NCI-H524 treated with DMSO at 0.1 percent for 48 hours (cell line): Measurements from ENCODE around the gene GPRC5C.
"Not testable (repeated sequence)": the region's sequence is repeated elsewhere in the genome, so short reads cannot be mapped to it uniquely, and the experiment has no call there.

Experiments
- DNase-seq: peaks from one replicate; lab custom pipeline; 2025; lab: John Stamatoyannopoulos, UW

The GPRC5C gene

GRCh38 chr17:74472890-74473289 is 41.0 kb downstream of the GPRC5C start:
- no peak for DNase-seq

DNA sequence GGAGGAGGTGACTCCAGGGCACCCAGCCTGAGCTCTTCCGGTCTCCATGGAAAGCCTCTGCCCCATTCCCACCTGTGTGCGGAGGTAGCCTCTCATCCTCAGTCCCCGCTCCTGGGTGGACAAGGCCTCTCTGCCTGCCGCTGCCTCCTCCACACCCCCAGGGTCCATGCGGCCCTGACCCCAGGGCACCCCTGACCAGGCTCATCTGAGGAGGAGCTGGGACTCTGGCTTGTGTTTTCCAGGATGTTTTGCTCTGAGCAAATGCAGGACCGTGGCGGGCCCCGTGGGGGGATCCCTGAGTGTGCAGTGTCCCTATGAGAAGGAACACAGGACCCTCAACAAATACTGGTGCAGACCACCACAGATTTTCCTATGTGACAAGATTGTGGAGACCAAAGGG is 41.4 kb downstream of the GPRC5C start:
- DNase-seq: no peak

GRCh38 chr17:74474043-74474792 is 42.3 kb downstream of the GPRC5C start:
- DNase-seq: no peak

GRCh38 chr17:74475189-74475588 is 43.3 kb downstream of the GPRC5C start:
- DNase-seq: no peak

DNA sequence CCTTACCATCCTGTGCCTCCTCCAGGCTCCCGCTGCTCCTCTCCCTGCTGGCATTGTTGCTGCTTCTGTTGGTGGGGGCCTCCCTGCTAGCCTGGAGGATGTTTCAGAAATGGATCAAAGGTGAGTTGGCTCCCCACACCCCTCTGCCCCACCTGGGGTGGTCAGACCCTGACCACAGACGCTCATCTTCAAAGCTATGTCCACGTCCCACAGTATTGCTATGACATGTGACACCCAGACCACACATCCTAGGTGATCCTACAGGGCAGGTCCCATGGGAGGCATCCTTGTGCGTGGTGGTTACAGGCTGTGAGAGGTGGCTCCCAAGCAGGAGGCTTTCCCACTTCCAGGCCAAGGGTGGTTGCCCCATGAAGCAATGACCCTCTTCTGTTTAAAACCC is 45.5 kb downstream of the GPRC5C start:
- DNase-seq: no peak

DNA sequence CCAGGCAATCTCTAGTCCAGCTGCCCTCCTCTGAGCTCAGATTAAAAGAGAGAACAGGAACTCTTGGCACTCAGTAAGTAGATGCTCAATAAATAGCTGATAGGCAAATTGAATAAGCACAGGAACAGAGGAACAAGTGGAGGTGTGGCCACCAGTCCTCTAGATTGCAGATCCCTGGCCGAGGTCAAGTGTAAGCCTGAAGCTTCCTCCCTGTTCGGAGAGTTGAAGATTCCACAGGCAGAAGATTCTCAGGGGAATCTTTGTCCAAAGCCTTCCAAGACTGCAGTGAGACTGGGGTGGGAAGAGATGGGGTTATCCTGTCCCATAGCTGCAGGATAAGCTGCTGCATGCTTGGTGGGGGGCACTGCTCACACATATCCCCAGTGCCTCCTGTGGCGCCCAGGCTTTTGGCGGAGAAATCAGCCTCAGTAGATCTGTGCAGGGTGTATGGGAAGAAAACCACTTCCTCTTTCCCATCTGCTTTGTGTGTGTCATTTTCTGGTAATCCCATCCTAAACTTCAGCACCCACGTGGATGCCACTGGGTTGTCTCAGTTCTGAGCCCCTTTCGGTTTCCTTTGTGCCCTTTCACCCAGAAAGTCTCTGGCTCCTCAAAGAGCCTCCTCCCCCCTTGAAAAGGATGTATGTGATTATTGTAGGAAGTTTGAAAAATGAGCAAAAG is 46.7 kb downstream of the GPRC5C start:
- DNase-seq: no peak

DNA sequence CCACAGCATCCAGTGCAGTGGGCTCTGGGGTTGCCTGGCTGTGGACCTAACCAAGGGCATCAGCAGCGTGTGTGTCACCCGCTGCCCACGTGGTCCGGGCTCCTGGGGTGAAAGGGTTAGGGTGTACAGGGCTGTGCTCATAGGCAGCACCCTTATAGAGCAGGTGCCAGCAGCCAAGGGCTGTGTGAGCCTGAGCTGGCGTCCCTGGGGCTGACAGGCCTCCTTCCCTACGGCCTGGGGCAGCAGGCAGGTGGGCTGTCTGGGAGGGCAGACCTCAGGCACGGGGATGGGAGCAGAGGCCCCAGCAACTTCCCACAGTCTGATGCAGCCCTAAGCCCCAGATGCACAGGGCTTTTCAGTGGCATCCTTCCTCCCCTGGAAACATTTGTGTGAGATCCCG is 48.4 kb downstream of the GPRC5C start:
- no peak for DNase-seq

DNA sequence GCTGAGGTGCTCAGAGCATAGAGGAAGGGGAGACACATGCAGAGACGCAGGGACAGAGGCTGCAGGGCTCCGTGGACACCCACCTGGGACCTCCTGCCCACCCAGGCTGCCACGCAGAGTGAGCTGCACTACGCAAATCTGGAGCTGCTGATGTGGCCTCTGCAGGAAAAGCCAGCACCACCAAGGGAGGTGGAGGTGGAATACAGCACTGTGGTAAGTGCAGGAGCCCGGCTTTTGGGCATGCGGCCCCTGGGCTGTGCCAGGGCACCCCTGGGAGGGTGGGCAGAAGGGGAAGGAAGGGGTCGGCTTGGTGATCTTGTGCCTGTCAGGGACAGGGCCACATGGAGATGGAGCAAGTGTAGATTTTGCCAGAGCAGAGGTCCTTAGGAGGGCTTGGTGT is 49.7 kb downstream of the GPRC5C start:
- no peak for DNase-seq

GRCh38 chr17:74484066-74484465 is 52.2 kb downstream of the GPRC5C start:
- no peak for DNase-seq

DNA sequence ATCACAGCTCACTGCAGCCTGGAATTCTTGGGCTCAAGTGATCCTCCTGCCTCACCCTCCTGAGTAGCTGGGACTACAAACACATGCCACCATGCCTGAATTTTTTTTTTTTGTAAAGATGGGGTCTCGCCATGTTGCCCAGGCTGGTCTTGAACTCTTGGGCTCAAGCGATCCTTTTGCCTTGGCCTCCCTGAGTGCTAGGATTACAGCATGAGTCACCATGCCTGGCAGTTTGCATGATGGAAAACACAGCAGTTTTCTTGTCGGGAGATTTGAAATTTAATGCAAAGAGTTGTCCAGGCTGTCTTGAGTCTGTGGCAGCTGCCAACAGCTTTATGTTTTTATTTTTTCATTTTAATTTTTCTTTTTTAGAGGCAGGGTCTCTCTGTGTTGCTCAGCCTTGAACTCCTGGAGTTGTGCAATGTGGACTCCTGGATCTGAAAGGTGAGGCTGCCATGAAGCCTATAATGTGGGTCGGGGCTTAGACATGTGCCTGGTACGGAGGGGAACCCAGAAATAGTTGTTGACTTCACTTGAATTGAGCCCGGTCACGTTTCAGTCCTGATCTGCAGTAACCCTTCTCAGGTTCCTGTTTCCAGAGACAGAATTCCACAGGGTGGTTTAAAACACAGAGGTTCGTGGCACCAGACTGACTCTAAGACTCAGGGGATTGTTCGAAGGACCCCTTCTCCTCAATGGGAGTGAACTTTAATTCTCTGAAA is 53.3 kb downstream of the GPRC5C start:
- DNase-seq: no peak

DNA sequence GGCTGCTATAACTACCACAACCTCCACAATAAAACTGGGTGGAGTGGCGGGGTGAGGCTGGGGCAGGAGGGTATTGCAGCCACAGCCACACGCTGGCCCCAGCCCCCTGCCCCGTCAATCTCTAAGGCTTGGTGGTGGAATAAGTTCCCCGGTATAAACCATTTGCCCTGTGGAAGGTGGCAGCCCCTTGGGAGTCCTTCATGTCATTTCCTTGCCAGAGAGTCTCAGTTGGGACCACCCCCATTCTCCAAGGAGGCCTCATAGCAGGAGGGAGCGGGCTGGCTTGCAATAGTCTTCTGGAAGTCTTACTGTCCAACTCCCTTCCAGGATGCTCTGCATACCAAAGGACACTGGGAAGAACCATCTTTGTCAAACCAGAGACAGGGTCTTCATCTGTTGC is 54.0 kb downstream of the GPRC5C start:
- DNase-seq: no peak

DNA sequence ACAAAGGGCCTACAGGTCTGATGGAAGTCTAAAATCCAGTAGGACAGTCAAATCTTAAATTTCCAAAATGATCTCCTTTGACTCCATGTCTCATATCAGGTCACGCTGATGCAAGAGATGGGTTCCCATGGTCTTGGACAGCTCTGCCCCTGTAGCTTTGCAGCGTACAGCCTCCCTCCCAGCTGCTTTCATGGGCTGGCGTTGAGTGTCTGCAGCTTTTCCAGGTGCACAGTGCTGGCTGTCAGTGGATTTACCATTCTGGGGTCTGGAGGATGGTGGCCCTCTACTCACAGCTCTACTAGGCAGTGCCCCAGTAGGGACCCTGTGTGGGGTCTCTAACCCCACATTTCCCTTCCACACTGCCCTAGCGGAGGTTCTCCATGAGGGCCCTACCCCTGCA is 56.4 kb downstream of the GPRC5C start:
- DNase-seq: not testable (repeated sequence)

DNA sequence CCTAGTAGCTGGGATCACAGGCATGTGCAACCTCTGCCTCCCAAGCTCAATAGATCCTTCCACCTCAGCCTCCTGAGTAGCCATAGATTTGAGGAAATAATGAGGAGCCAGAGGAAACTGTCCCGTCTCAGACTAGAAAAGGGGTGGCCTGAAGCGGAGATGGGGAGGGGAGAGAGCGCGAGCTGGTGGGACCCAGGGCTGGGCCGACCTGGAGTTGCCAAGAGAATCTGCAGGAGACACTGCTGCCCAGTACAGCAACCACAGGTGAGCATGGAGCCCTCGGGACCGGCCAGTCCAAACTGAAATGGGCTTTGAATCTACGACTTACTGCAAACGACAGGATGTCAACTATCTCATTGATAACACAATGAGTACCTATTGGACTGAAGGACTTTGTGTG is 58.8 kb downstream of the GPRC5C start:
- DNase-seq: no peak

DNA sequence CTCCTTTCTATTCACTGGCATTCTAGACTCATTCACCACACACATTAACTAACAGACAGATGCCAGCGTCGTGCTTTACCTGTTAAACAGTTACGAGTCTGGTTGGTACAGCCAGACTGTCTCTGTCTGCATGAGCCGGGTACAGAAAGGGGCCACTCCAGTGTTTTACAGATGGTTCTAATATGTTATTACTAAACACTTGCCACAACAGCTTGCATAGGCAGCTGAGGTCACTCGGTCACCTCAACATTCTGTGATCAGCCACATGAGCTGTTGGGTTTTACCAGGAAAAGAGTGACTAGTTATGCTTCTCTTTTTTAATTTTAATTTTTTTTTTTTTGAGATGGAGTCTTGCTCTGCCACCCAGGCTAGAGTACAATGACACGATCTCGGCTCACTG is 59.7 kb downstream of the GPRC5C start:
- DNase-seq: peak; percentile 58

- peak; percentile 44 for DNase-seq
Observed at GRCh38 chr17:74493331-74493833, 61.5 kb downstream of the GPRC5C start.
